ENCODE results near the gene KLF11.
"Not testable (repeated sequence)": the region's sequence is repeated elsewhere in the genome, so short reads cannot be mapped to it uniquely, and the experiment has no call there.

The KLF11 gene

DNA sequence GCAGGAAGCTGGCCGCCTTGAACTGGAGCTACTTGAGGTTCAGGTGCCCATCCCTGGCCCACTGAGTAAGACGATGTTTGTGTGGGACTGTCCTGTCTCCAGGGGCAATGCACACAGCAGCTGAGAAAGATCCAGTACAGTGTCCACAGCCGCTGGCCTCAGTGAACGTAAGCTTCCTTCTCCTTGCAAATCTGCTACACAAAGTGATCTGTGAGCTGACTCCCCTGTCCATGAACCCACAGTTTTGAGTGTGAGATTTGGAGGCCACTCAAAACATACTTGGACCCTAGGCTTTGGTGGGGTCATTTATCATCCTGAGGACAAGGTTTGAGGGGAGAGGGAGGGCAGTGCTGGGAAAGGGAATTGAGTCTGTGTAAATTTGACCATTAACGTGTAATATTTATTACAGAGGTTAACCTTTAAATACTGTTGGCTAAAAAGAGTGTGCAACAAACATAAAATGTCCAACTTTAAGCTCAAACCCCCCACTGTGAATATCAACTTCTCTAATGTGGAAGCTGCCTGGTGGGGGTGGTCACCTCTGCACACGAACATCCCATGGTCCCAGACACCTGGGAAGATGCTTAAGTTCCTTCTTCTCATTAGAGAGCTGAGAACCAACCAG is 41.8 kb downstream of the KLF11 start:
- DNase-seq (ENCODE audit: low spot score) = no peak

DNA sequence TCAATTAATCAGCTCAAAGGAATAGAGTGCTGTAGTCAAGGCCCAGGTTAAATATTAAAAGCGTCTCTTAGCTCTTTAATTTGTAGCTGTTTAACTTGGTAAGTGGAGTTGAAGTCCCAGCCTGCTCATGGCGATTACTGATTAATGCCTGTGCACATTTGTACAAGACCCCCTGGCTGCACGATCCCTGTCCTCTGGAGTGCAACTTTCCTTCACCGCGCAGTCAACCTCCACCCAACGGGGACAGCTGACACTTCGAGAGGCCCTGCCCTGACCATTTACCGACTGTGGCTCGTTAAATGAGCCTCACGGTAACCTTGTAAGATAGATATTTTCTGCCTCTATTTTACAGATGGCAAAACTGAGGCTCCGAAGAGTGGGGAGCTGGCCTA is 42.3 kb downstream of the KLF11 start:
- DNase-seq (ENCODE audit: low spot score) = no peak

DNA sequence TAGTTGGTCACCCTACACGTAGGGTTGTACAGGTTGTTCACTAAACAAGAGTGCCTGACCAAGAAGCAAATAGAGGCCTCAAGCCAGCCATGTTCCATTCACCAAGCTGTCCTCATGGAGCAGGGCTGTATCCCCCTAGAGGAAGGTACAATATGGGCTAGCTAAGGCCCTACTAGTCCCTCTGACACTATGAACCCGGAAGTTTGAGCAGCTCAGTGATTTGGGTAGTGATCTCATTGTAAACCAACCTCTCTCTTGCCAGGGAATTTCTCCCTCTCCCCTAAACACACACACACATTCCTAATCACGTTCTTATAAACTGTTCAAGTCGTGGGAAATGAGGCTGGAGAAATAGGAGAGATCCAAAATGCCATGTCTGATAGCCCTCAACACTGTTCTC is 43.6 kb downstream of the KLF11 start:
- DNase-seq (ENCODE audit: low spot score) = no peak

DNA sequence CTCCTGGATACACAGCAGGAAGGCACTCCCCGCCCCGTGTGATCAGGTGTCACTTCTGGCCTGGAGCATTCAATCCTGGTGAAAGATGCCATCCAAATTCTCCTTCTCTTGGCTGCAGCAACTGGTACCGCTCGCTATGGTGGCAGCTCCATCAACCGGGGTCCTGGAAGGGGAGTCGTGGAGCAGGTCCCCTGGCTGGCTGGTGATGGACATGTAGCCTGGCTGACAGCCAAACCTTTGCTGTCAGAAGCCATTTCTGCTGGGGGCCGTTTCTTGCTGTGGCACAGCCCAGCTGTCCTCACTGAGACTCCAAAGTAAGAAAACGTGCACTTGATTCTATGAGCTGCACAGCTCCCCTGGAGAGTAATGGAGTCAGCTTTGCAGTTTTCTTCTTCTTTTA is 44.0 kb downstream of the KLF11 start:
- no peak for DNase-seq (ENCODE audit: low spot score)

DNA sequence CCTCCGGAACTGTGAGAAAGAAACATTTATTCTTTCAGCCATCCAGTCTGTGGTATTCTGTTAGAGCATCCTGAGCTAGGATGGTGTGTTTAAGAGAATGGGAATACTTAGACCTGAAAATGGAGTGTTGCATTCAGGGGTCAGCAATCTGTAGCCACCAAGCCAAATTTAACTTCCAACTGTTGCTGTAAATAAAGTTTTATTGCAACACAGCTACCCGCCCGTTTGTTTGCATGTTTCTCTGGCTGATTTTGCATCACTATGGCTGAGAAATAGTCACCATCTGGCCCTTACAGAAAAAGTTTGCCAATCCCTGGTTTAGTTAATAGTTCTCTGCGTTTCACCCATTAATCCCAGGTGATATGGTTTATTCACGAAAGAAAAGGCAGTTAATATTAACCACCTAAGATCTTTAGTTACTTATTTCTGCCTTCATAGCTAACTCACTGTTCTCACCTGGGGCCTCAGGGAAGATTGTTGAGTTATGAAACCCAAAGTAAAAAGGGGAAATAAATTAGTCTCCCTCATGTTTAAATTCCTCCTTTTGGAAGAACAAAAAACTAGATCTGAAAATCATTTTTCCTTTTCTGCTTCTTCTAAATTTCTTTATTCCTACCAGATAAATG is 46.3 kb downstream of the KLF11 start:
- no peak for DNase-seq (ENCODE audit: low spot score)

DNA sequence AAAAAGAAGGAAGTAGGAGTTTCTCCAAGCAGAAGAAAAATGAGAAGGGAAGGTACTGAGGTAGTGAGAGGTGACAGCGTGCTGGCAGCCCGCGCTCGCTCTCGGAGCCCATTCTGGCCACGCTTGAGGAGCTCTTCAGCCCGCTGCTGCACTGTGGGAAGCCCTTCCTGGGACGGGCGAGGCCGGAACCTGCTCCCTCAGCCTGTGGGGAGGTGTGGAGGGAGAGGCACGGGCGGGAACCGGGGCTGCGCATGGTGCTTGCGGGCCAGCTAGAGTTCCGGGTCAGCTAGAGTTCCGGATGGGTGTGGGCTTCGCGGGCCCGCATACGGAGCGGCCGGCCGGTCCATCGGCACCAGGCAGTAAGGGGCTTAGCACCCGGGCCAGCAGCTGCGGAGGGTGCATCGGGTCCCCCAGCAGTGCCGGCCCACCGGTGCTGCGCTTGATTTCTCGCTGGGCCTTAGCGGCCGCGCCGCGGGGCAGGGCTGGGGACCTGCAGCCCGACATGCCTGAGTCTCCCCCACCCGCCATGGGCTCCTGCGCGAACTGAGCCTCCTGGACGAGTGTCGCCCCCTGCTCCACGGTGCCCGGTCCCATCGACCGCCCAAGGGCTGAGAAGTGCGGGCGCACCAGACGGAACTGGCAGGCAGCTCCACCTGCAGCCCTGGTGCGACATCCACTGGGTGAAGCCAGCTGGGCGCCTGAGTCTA is 48.0 kb downstream of the KLF11 start:
- DNase-seq (ENCODE audit: low spot score) = no peak

DNA sequence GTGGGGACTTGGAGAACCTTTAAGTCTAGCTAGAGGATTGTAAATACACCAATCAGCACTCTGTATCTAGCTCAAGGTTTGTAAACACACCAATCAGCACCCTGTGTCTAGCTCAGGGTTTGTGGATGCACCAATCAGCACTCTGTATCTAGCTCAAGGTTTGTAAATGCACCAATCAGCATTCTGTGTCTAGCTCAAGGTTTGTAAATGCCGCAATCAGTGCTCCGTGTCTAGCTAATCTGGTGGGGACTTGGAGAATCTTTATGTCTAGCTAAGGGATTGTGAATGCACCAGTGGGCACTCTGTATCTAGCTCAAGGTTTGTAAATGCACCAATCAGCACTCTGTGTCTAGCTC is 48.5 kb downstream of the KLF11 start:
- not testable (repeated sequence) for DNase-seq (ENCODE audit: low spot score)

DNA sequence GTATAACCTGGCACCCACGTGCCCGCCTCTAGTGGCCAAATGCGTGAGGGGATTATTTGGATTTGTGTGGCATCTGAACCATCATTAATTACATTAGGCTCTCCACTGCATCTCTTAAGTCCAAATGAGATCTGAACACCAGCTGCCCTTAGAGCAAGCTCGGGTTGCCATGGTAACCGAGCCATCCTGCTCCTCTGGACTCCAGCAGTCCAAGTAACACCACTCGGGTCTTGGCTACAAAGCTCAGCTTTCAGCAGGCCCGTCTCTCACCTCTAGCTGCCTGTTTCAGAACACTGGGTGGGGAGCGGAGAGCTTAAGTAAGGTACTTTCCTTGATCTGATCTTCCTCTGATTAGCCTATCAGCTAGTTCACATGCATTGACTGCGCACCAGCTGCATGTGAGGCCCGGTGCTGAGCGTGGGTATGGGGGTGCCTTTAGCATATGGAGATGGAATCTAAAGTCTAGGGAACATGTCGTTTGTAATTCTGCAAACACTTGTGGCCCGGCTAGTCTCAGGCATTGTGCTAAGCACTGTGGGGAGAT is 51.0 kb downstream of the KLF11 start:
- no peak for DNase-seq (ENCODE audit: low spot score)

DNA sequence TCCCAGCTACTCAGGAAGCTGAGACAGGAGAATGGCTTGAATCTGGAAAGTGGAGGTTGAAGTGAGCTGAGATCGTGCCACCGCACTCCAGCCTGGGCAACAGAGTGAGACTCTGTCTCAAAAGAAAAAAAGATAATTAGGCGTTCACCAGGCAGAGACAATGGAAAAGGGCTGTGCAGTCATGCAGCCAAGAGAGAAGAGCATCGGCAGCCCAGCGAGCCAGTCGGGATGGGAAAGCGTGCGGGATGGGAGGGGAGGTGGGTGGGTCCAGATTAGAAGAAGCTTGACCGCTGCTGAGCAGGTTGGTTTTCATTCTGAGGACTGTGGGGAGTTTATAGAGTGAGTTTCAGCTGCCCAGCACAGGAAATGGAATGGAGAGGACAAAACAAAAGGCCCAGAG is 51.8 kb downstream of the KLF11 start:
- no peak for DNase-seq (ENCODE audit: low spot score)

DNA sequence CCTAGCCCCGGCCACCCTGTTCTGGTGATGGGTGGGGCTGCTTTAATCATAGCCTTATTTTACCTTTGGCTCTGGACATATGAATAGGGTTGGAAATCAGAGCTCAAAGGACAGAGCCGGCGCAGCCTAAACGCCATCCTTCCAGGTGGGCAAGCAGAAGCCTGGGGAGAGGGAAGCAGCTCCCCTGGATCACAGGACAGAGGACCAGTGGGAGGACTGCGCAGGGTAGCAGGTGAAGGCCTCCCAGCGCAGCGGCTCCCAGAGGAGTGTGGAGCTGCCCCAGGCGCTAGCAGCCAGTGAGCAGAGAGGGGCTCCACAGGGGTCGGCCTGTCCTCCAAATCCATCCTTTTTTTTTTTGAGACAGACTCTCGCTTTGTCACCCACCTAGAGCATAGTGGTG is 53.3 kb downstream of the KLF11 start:
- DNase-seq (ENCODE audit: low spot score) = no peak

DNA sequence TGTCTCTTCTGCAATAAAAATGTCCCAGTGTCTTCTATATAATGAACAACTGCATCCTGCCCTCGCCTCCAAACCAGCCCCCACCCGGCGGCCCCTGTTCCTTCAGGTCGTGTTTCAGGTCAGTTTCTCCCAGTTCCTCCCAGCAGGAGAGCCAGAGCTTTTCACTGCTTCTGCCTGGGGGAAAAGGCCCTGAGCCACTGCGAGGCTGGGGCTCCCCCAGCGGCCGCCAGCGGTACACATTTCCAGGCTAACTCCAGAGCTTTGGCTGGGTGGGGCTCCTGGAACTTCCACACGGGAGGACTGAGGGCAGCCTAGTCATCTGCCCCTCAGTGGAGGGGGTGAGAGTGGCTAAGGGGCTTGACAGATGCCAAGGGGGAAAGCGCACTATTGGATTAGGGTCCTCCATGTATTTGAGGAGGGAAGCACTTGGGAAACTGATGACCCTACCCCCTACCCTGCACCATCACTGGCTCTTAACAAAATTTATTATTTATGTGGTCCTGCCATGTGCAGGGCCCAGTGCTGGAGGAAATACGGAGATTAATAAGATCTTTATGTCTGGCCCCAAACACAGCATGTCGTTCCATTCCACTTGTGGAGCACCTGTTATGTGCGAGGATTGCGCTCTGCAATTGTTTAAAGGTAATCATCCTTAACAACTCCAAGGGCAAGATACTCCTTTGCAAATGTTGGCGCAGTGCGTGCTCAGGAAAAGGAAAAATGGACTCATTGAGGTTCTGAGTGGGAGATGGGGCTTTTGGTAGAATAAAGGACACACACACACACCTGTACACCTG is 54.2 kb downstream of the KLF11 start:
- peak; percentile 77 for DNase-seq (ENCODE audit: low spot score)

DNA sequence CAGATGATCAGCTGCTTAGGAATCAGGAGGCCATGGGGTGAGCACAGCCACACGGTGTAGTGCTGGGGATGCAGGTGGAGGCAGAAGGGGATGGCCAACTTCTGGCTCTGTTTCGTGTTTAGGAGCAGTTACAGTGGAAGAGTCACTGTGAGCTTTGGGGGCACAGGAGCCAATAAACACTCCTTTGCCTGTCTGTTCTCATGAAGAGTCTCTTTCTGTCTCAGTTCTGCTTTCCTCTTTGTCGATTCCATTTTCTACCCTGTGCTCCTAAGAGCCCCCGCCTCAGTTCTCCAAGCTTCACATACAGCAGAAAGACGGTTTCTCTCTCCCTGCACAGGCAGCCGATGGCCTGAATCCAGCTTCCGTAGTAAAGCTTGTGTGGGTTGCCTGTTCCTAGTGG is 58.1 kb downstream of the KLF11 start:
- DNase-seq (ENCODE audit: low spot score) = no peak

DNA sequence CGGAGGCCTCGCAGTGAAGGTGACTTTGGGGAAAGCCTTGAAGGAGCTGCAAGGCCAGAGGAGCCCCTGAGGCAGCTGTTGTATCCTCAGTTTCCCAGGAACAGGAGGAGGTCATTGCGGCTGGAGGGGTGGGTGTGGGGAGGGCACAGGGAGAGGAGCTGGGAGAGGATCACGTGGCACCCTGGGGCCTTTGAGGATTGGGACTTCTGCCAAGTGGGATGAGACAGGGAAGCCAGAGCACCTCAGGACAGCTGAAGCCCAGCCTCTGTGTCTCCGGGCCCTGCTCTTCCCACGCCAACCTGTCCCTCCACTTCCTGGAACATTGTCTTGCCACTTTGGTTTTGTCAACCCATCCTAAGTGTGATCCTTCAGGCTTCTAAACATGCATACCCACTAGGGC is 59.8 kb downstream of the KLF11 start:
- DNase-seq (ENCODE audit: low spot score) = no peak

Measured in COLO829 (cell line).